ENCODE results near the gene MLLT3.

MLLT3 gene

GRCh38 chr9:20414150-20414549 is 208.1 kb downstream of the MLLT3 start:
- H3K27ac ChIP-seq: no peak overlapping the region
- ChIA-PET CTCF (interaction anchor here (0.6 kb wide), 1 partner anchor 474 kb away, joined by 3 read pairs; no protein-coding TSS in a partner anchor), POLR2A (ENCODE audit: low non-redundant PET) (no interaction called here)
- no peak for DNase-seq (ENCODE audit: low spot score)
- TF ChIP-seq, protein P1, sequence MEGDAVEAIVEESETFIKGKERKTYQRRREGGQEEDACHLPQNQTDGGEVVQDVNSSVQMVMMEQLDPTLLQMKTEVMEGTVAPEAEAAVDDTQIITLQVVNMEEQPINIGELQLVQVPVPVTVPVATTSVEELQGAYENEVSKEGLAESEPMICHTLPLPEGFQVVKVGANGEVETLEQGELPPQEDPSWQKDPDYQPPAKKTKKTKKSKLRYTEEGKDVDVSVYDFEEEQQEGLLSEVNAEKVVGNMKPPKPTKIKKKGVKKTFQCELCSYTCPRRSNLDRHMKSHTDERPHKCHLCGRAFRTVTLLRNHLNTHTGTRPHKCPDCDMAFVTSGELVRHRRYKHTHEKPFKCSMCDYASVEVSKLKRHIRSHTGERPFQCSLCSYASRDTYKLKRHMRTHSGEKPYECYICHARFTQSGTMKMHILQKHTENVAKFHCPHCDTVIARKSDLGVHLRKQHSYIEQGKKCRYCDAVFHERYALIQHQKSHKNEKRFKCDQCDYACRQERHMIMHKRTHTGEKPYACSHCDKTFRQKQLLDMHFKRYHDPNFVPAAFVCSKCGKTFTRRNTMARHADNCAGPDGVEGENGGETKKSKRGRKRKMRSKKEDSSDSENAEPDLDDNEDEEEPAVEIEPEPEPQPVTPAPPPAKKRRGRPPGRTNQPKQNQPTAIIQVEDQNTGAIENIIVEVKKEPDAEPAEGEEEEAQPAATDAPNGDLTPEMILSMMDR (conservative IDR thresholded peaks at IDR 0.05; ENCODE audit: low read depth): no peak

- TF ChIP-seq, protein P1 (conservative IDR thresholded peaks at IDR 0.05; ENCODE audit: low read depth): no peak
- no peak for DNase-seq (ENCODE audit: low spot score)
- H3K27ac ChIP-seq: no peak overlapping the region
- ChIA-PET POLR2A (ENCODE audit: low non-redundant PET) (no interaction called here), CTCF (no interaction called here)
These were observed 212.8 kb downstream of the MLLT3 start for GRCh38 chr9:20409321-20410092.

DNA sequence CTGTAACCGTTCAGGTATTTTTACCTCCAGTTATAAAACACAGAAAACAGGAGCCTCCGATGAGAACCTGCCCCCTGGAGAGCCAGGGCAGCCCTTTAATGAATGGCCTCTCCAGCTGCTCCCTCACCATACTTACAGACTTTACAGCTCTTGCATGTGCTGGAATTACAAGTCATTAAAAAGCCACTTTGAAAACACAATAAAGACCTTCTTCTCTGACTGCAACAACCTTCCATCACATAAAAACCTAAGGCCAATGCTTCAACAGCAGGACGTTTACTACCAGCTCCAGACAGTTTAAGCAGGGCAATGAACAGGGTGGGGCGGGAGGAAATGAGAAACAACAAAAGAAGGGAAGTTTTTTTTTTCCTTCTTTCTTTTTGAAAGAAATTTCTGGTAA is 213.8 kb downstream of the MLLT3 start:
- DNase-seq (ENCODE audit: low spot score): no peak
- CTCF ChIA-PET: no interaction called here
- H3K27ac ChIP-seq: no peak overlapping the region
- TF ChIP-seq, protein P1 (conservative IDR thresholded peaks at IDR 0.05; ENCODE audit: low read depth): no peak
- POLR2A ChIA-PET (ENCODE audit: low non-redundant PET): no interaction called here

GRCh38 chr9:20407013-20407412 is 215.3 kb downstream of the MLLT3 start:
- H3K27ac ChIP-seq: no peak overlapping the region
- CTCF ChIA-PET: interaction anchor here (0.7 to 1.2 kb wide), 3 partner anchors 17 to 461 kb away, joined by 3 to 7 read pairs (median 3); no protein-coding TSS in a partner anchor
- POLR2A ChIA-PET (ENCODE audit: low non-redundant PET): no interaction called here
- DNase-seq (ENCODE audit: low spot score): no peak
- TF ChIP-seq, protein P1 (conservative IDR thresholded peaks at IDR 0.05; ENCODE audit: low read depth): no peak

DNA sequence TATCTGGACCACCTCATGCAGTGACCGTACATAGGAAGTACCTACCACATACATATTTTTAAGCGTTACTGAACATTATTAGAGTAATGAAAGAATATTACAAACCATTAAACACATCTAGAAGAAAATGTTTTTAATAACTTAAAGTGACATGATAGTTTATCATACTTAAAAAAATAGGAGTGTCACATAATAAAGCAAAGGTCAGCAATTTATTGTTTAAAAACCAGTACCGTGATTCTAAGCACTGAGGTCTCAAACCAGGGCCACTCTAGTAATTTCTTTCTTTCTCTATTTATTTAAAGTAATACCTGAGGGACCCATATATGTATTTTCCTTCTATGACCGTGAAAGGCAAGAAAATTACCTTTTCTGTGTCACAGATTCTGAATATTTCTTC is 216.0 kb downstream of the MLLT3 start:
- DNase-seq (ENCODE audit: low spot score): no peak
- TF ChIP-seq, protein P1 (conservative IDR thresholded peaks at IDR 0.05; ENCODE audit: low read depth): no peak
- ChIA-PET POLR2A (ENCODE audit: low non-redundant PET) (no interaction called here), CTCF (interaction anchor here (1.0 kb wide), 1 partner anchor 25 kb away, joined by 3 read pairs; no protein-coding TSS in a partner anchor)
- no peak overlapping the region for H3K27ac ChIP-seq

DNA sequence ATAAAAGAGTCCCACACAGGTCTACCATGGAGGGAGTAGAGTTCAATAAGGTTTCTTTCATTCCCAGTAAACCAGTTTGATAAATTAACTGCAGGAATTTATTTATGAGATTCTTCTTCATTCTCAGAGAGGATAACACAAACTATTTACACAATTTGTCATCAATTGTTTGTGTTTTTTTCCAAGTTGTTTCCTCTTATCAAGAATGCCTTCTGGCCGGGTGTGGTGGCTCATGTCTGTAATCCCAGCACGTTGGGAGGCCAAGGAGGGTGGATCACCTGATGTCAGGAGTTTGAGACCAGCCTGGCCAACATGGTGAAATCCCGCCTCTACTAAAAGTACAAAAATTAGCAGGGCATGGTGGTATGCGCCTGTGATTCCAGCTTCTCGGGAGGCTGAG is 216.7 kb downstream of the MLLT3 start:
- POLR2A ChIA-PET (ENCODE audit: low non-redundant PET): no interaction called here
- H3K27ac ChIP-seq: no peak overlapping the region
- CTCF ChIA-PET: no interaction called here
- TF ChIP-seq, protein P1 (conservative IDR thresholded peaks at IDR 0.05; ENCODE audit: low read depth): no peak
- DNase-seq (ENCODE audit: low spot score): no peak
